Stimulated activated naive CD4-positive, alpha-beta T cell (primary cell): ENCODE results near the gene SERPINB3.
"Not testable (repeated sequence)": the region's sequence is repeated elsewhere in the genome, so short reads cannot be mapped to it uniquely, and the experiment has no call there.

Experiments used
- DNase-seq, 6 experiments: peaks; one replicate each; lab custom pipeline; 2025; lab: John Stamatoyannopoulos, UW

Gene SERPINB3

DNA sequence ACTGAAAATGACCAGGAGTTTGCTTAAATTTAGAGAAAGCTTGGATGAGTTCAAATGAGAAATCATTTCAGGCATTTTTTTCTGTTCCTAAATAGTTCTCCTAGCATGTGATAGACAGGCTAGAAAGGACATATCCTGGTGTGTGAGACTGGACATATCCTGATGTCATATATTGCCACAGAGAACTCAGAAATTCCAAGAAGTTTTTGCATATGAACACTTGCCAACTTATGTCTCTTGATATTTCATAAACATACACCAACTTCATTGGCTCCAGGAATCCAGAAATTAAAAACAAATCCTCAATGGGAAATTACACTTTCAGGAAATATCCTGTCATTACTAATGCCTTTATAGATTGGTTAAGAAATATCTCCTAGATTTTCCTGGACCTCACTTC lies 14.8 kb downstream of the SERPINB3 start:
- DNase-seq: no peak

DNA sequence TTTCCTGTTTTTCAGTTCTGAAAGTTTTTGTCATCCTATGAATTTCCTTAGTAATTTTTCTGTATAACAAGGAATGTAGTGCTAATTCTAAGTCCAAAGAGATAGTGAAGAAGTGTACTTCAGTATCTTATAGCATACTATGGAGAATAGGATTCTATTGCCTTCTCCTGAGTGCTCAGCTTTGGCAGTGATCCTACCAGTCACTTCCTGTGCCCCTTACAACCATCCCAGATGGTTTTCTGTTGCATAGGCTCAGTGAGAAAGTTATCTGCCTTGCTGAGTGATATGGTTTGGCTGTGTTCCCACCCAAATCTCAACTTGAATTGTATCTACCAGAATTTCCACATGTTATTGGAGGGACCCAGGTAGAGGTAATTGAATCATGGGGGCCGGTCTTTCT lies 17.0 kb downstream of the SERPINB3 start:
- DNase-seq: not testable (repeated sequence)

DNA sequence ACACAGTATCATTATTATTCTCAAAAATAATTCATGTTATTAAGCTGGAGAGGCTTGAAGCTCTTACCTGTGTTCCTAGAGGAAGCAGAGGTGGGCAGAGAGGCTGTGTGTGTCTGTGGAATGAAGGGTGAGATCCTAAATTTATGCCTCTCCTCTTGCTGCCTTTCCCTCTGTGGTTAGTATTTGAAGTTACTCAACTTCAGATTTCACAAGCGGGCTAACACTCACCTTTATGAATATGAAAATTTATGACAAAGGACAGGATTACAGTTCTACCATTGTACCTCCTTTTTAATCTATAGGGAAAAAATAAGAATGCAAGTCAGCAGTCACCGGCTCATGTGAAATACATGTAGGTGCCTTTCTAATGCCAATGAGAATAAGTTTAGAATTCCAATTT lies 17.6 kb downstream of the SERPINB3 start, which contains the start of gene SERPINB4:
Gene SERPINB4, minus strand, starts transcription at position 115 of the 400 bp plus-strand sequence. CDS start 679 bp downstream, outside the sequence.
- not testable (repeated sequence) for DNase-seq

DNA sequence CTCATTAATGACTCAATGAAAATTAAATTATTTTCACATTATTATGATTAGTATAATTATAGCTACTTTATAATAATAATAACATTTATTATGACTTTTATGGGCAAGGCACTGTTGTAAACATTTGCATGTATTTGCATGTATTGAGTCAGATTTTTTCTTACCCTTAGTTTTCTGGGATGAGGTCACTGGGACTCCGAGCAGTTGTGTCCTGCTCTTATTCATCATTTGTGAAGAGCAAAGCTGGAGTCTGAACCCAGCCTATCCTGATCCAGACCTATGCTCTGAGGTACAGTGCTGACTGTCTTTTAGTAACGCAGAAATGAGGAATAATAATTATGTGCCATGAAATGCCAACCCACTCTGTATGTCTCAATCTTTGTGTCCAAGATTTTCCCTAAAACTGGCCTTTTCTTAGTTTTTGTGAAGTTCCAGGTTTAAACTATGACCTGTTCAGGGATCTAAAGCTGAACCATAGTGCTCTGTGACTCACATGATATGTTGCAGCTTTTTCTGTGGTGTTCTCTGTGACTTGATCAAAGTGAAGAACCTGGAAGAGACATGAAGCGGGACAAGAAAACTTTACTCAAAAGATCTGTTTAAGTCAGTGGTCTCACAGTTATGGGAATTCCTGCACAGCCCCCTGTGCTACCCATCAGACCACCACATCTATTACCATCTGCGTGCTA lies 18.9 kb downstream of the SERPINB3 start:
- not testable (repeated sequence) for DNase-seq

DNA sequence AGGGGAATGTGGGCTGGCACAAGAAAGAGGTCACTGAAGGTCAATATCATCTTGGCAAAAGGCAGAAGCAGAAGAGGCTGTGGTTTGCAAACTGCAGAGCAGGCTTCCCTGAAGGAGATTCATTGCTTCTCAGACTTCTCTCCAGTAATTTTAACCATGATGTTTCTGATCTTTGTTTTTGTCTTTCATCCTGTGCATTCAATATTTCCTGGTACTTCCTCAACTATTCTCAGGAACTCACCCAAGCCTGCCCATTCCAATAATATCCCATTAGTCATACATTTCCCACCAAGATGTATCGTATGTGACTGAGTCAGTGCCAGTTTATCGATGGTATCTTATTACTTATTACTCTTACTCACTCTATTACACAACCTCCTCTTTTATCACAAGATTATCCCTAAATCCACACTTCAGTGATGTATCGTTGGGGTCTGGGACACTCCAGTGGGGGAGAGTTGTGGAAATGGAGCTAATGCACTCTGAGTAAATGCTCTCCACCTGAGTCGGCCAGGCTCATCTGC lies 20.5 kb downstream of the SERPINB3 start:
- not testable (repeated sequence) for DNase-seq

DNA sequence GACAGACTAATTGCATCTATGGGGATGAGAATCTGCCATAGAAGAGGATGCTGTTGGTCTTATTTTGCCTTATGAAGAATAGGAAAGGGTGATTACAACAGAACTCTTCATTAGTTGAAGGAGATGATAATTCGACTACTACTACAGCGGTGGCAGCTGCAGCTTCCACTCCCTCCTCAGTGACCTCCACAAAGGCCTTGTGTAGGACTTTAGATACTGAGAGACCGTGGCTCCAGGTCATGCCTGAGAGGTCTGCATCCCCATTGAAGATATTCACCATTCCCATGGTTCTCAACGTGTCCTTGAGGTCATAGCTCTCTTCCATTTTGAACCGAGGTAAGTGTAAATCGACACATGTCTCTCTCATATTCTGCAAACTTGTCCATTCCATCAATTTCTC lies 24.0 kb downstream of the SERPINB3 start:
- no peak for DNase-seq

DNA sequence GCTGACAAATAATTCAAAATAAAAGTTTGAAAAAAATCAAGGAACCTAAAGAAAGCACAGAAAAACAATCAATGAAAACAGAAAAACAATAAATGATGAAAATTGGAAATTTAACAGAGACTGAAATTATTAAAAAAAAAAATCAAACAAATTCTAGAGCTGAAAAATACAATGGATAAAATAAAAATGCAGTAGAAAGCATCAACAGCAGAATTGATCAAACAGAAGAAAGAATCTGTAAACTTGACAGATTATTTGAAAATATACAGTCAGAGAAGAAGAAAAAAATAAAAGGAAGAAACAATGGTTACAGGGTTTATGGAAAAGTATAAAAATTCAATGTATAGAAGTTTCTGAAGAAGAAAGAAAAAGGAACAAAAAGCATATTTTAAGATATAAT lies 33.9 kb downstream of the SERPINB3 start:
- DNase-seq: no peak

DNA sequence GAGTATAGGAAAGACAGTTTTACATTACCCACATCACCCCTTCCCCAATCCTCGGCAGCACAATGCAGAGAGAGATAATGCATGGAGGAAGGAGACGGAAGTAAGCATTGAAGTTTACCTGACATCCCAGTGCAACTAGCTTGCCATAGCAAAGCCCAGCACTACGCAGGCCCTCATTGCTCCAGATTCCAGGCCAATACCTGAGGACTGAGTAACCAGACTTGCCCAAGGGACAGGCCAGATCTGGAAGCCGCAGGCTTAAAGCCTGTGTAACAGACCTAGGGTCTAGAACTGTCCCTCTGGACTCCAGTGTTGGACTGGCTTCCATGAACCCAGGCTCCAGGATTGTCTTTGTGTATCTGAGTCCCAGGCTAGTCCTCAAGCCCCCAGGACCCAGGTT lies 35.3 kb downstream of the SERPINB3 start:
- no peak for DNase-seq

DNA sequence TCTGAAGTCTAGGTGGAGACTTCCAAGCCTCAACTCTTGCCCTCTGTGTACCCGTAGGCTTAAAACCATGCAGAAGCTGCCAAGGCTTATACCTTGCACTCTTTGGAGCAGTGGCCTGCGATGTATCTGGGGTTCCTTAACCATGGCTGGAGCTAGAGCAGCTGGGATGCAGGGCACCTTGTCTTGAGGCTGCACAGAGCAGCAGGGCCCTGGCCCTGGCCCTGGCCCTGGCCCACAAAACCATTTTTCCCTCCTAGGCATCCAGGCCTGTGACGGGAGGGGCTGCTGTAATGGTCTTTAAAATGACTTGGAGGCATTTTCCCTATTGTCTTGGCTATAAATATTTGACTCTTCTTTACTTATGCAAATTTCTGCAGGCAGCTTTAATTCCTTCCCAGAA lies 36.8 kb downstream of the SERPINB3 start:
- DNase-seq: no peak

DNA sequence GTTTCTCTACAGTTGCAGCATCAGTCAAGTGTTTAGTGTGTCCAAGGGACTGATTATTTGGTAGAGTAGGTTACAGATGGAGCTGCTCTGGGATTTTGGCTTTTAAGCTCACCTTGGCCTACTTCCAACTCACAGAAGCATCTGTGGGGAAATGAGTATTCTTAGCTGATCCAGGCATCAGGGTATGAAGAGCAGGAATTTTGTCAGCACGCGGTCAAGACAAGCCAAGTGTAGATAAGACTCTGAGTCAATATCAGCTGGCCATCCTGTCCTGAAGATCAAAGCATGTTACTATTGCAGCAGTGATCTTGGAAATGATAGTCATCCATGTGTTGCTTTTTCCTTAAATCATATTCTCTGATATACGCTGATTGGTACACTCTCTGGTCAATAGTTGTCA lies 42.0 kb downstream of the SERPINB3 start:
- DNase-seq: no peak

DNA sequence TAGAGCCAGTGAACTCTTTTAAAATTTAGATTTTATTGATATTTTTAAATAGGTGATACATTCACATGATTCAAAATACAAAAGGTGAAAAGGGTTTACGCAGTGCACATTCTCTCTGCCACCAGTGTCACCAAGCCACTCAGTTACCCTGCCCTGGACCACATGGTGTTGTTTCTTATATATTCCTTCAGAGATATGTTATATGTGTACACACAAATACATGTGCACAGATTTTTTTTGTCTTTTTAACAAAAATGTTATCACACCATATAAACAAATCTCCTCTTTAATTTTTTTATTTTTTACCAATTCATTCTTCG lies 43.8 kb downstream of the SERPINB3 start:
- no peak for DNase-seq

DNA sequence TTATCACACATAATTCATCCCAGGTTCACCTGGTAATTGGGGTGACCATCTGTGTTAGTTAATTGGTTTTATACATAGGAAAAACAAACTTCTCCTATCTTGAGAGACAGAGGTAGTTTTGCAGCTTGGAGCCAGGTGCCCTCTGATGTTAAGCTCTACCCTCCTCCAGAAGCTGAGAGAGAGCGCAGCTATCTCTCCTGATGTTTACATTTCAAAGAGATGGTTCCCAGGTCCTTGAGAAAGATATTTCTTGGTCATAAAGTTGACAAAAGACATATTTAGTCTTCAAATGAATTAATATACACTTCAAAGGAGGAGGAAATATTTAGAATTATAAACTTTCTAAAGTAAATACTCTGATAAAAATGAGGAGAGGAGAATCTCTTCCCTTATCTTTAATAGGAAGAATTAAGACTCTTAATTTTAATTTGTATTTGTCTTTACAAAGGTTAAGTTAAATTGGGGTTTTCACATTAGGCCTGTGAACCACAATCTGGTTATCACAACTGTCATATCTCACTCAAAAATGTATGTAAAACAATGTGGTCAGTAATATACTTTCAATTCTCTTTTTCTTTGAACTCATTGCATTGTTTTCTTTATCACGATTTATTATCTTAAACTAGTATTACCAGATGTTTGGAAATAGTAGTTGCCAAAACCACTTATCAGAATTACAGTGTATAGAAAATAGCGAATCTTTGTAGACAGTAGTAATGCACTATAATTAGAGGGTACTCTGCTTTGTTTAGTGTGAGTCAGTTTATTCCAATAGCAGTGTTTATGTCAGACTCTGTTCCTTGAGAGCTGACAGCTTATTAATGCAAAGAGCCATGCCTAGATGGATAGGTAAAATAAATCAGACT lies 44.4 kb downstream of the SERPINB3 start:
- DNase-seq: no peak

DNA sequence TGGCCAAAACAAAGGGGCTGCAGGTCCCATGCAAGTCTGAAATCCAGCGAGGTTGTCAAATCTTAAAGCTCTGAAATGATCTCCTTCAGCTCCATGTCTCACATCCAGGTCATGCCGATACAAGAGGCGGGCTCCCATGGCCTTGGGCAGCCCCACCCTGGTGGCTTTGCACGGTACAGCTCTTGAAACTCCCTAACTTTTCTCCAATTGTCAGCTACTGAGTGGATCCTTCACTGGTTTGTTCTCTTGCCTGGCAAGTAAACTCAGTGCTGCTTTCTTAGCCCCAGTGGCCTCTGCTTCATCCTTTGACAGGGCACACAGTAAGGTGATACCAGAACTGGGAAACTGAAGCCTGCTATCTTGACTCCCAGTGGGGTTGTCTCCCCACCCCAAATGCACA lies 48.3 kb downstream of the SERPINB3 start:
- DNase-seq: no peak

DNA sequence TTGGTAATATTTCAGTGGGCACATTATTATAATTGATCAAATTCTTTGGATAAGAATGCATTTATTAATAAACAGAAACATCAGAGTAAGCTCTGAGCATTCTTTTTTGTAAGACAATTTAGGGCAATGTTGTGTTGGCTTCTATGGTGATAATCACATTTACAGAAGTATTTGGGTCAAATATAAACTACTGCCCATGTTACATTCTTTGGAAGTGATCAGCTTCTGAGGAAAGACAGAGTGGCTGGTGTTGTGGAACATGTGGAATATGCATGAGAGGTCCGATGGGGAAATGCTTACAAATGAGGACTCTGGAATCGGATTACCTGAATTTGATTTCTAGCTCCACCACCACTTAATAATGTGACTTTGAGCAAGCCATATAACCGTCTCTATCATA lies 55.2 kb downstream of the SERPINB3 start:
- no peak for DNase-seq
